ENCODE measurements around the gene HLCS. TPM values are rescaled to one million over a fixed set of nuclear protein-coding genes. Genes with fewer than 3 reads are reported as not detected.

HLCS gene
- total RNA-seq (10 to 100 TPM; 12.5 to 26.0 (median 15.6) TPM), polyA plus RNA-seq (1 to 10 TPM; 3.0 to 5.4 (median 3.5) TPM)

DNA sequence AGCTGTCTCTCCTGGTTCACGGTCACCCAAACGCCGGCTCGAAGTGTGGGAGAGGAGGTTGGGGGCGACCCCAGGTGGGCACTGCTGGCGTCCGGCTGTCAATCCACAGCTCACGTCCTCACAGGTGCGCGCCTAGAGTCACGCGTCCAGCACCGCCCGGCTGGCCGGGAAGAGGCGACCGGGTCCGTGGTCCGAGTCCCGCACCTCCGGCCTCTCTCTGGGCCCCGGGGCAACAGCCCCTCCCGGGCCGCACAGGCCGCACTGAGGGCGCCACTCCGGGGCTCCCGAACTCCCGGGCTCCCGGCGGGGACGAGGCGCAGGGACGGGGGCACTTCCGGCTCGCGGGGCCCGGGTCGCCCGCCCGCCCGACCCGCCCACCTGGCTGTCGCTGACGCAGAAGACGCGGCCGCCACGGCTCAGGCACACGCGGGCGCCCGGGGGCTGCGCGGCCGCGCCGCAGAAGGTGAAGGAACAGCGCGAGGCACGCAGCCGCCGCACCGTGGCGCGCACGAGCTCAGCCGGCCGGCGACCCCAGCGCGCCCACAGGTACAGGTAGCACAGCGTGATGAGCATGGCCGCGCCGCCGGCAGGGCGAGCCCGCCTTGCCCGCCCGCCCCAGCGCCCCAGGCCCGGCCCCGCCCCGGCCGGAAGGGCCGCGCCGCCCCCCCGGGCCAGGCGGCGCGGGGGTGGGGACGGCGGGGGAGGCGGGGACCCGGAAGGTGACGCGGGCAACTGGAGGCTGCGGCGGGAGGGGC lies at the start of gene HLCS:
Gene HLCS (minus strand): TSS at position 604 of the 755 bp plus-strand sequence. CDS start 31 bp downstream, at position 573.
- no peaks in the 10 kb centered on the region for H3K9me3 ChIP-seq
- intact Hi-C loops (cut with DNase I) = loop anchor here (1.0 to 5.0 kb wide), 2 partner anchors 24 to 106 kb away; partner anchors contain the start of genes PIGP and TTC3
- H3K4me3 ChIP-seq = peak within 1 kb of the TSS; percentile 68 to 85 (median 77)
- no peaks in the 10 kb centered on the region for H3K27me3 ChIP-seq
- peaks cover 0 to 1% (median 0%) of the 10 kb centered on the region in 4 donors for H3K36me3 ChIP-seq
- WGBS, 2 donors = 0 to 1% methylated on average over 101 of the region's 101 CpGs
- DNase-seq = peak; percentile 85
- no peak for TF ChIP-seq POLR2A (IDR thresholded peaks at IDR 0.05)
- TF ChIP-seq, protein P1, sequence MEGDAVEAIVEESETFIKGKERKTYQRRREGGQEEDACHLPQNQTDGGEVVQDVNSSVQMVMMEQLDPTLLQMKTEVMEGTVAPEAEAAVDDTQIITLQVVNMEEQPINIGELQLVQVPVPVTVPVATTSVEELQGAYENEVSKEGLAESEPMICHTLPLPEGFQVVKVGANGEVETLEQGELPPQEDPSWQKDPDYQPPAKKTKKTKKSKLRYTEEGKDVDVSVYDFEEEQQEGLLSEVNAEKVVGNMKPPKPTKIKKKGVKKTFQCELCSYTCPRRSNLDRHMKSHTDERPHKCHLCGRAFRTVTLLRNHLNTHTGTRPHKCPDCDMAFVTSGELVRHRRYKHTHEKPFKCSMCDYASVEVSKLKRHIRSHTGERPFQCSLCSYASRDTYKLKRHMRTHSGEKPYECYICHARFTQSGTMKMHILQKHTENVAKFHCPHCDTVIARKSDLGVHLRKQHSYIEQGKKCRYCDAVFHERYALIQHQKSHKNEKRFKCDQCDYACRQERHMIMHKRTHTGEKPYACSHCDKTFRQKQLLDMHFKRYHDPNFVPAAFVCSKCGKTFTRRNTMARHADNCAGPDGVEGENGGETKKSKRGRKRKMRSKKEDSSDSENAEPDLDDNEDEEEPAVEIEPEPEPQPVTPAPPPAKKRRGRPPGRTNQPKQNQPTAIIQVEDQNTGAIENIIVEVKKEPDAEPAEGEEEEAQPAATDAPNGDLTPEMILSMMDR (IDR thresholded peaks at IDR 0.05) = peak in 1 of 4 experiments; percentile 17
- no peak for TF ChIP-seq EP300 (IDR thresholded peaks at IDR 0.05)
- TF ChIP-seq POLR2AphosphoS5 (IDR thresholded peaks at IDR 0.05) = peak in 2 of 4 donors; percentile 18 to 32
- H3K27ac ChIP-seq = peak within 1 kb of the TSS; percentile 78 to 87 (median 84)
- H3K4me1 ChIP-seq = peaks cover 0 to 20% (median 5%) of the 10 kb centered on the region in 4 donors

DNA sequence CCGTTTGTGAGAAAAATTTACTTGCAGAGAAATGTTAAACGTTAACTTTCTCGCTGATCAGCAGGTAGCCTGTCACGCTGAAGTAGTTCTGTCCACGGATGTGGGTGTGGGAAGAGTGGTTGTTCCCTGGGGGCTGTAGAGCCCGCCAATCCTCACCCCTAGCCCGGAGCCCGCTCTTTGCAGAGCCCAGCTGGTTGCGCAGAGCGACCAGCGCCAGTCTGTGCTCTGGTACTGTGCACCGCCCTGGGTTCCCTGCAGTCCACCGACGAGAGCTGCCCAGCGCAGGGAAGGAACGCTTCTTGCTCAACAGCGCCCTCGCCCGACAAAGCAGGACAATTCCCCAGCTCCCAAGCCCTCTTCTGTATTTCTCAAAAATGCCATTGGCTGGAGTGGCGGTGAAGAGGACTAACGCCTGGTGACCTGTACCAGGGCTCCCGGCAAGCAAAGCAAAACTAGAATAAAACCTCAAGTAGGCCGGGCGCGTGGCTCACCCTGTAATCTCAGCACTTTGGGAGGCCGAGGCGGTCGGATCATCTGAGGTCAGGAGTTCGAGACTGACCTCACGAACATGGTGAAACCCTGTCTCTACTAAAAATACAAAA lies 43.4 kb upstream of the HLCS start:
- peaks cover 19 to 58% (median 36%) of the 10 kb centered on the region in 3 donors for H3K27me3 ChIP-seq
- no peaks in the 10 kb centered on the region for H3K9me3 ChIP-seq
- DNase-seq = peak; percentile 88
- TF ChIP-seq EP300 (IDR thresholded peaks at IDR 0.05) (no peak), POLR2AphosphoS5 (IDR thresholded peaks at IDR 0.05) (no peak), POLR2A (IDR thresholded peaks at IDR 0.05) (no peak)
- TF ChIP-seq, protein P1 (IDR thresholded peaks at IDR 0.05) = peak; percentile 37 to 80 (median 74)
- H3K36me3 ChIP-seq = no peaks in the 10 kb centered on the region
- peaks cover 0 to 23% (median 17%) of the 10 kb centered on the region in 4 donors for H3K4me1 ChIP-seq
- peak overlapping the region in 1 of 4 donors; percentile 14 for H3K4me3 ChIP-seq
- H3K27ac ChIP-seq = no peak overlapping the region
- 9 to 14% methylated on average over 30 of the region's 30 CpGs for WGBS, 2 donors
- intact Hi-C loops (cut with DNase I) = no loop called here

DNA sequence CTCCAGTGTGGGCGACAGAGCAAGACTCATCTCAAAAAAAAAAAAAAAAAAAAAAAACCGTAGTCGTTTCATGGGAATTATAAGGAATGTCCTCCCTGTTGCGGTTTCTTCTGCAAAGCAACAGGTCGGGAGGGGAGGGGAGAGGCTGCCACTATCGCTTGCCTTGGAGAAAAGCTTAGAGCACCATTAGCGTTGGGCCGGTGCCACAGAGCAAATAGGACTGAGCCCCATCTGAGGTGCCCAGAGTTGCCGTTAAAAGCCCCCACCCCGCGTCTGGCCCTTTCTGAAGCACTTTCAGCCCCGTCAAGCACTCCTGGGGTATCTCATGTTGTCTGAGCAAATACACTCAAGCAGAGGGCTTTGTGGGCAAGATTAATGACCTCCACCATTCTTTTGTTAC lies 42.3 kb upstream of the HLCS start:
- Histone ChIP-seq H3K9me3 (no peaks in the 10 kb centered on the region), H3K27ac (no peak overlapping the region), H3K4me3 (no peak overlapping the region), H3K27me3 (peaks cover 19 to 51% (median 36%) of the 10 kb centered on the region in 3 donors), H3K4me1 (peaks cover 0 to 23% (median 17%) of the 10 kb centered on the region in 4 donors), H3K36me3 (no peaks in the 10 kb centered on the region)
- WGBS, 2 donors = 64 to 67% methylated on average over 12 of the region's 12 CpGs
- TF ChIP-seq POLR2AphosphoS5 (IDR thresholded peaks at IDR 0.05) = no peak
- TF ChIP-seq, protein P1 (IDR thresholded peaks at IDR 0.05) = no peak
- no peak for TF ChIP-seq POLR2A (IDR thresholded peaks at IDR 0.05)
- TF ChIP-seq EP300 (IDR thresholded peaks at IDR 0.05) = no peak
- intact Hi-C loops (cut with DNase I) = no loop called here
- DNase-seq = no peak

DNA sequence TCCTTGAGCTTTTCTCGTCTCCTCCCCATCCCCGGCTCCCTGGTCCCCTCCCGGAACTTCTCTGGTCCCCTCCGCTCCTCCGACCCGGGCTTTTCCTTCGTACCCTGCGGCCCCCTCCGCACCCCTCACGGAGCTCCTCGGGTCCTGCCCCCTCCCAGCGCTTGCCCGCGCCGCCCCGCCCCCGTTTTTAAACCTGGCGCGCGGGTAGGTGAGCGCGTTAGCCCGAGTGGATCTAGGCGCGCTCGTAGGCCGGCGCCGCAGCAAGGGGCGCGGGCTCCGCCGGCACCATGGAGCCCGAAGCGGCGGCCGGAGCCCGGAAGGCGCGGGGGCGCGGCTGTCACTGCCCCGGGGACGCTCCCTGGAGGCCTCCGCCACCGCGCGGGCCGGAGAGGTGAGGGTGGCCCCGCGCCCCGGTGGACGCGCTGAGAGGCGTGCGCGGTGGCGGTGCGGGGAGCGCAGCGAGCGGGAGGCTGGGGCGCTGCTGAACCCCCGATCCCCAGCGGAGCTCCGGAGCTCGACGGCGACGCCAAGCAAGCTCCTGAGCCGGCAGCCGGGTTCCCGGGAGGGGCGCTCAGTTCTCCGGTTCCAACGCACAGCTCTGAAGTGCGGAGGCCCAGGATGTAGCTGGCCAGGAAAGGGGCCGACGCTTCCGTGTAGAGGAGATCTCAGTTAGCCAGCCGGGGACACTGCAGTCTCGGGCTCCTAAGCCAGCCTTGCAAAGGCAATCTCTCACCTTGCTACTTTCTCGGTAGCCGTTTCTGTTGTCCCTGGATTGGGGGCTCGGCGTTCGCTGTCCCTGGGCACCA lies 40.2 kb upstream of the HLCS start, which contains the start of gene RIPPLY3:
Gene RIPPLY3 (plus strand): TSS at position 217 of the 806 bp plus-strand sequence. CDS start 71 bp downstream, at position 288.
- Histone ChIP-seq H3K36me3 (no peaks in the 10 kb centered on the region), H3K4me1 (peaks cover 0 to 23% (median 17%) of the 10 kb centered on the region in 4 donors), H3K27ac (no peak within 1 kb of the TSS), H3K9me3 (no peaks in the 10 kb centered on the region), H3K4me3 (peak within 1 kb of the TSS; percentile 12 to 49 (median 41)), H3K27me3 (peaks cover 19 to 51% (median 36%) of the 10 kb centered on the region in 3 donors)
- no peak for DNase-seq
- 1 to 2% methylated on average over 87 of the region's 87 CpGs for WGBS, 2 donors
- intact Hi-C loops (cut with DNase I) = no loop called here
- TF ChIP-seq POLR2AphosphoS5 (IDR thresholded peaks at IDR 0.05) = no peak
- TF ChIP-seq, protein P1 (IDR thresholded peaks at IDR 0.05) = no peak
- no peak for TF ChIP-seq EP300 (IDR thresholded peaks at IDR 0.05)
- TF ChIP-seq POLR2A (IDR thresholded peaks at IDR 0.05) = no peak

Data from sigmoid colon (tissue), 7 donors.